GM15510 (cell line): ENCODE results near the gene ALKBH6.

Source experiments
- POLR2A ChIP-seq: IDR thresholded peaks from 3 replicates; pipeline ENCODE4 v1.6.1; 2011; ENCODE audit warnings: borderline replicate concordance; ENCODE audit not compliant: insufficient read length; ENCODE audit errors: extremely low read depth

The ALKBH6 gene

DNA sequence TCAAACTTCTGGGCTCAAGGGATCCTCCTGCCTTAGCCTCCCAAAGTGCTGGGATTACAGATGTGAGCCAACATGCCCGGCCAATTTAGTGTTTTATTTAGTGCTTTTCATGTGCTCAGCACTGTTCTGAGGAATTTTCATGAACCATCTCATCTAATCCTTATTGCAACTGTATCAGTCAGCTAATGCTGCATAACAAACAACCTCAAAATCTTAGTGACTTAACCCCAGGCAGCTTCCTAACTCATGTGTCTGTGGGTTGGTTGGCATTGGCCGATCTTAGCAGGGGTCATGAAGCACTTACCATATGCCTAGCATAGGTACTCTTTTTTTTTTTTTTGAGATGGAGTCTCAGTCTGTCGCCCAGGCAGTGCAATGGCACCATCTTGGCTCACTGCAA, 25.2 kb downstream of the ALKBH6 start:
- no peak for TF ChIP-seq POLR2A

DNA sequence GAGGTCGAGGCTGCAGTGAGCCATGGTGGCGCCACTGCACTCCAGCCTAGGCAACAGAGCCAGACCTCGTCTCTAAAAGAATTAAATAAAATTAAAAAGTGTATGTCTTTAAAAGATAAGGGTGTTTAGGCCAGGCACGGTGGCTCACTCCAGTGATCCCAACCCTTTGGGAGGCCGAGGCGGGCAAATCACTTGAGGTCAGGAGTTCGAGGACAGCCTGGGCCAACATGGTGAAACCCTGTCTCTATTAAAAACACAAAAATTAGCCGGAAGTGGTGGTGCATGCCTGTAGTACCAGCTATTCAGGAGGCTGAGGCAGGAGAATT, 26.5 kb downstream of the ALKBH6 start:
- TF ChIP-seq POLR2A: no peak

GRCh38 chr19:35986664-35987570, 27.1 kb downstream of the ALKBH6 start:
- TF ChIP-seq POLR2A: no peak

DNA sequence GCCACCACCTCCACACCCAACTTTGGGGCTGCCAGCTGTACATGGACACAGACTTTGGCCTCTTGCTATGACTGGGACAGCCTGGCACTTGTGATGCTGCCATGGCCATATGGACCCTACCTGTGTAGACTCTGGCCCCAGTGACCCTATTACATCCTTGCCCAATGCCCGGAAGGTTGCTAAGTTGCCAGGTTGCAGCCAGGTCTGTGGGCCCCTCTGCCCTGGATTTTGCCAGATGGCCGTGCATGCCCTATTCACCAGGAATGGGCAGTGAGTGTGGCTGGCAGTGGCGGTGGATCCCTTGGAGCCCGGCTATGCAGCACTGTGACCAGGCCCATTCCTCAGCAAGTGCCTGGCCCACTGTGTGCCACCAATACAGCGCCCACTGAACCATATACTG, 27.9 kb downstream of the ALKBH6 start:
- no peak for TF ChIP-seq POLR2A

DNA sequence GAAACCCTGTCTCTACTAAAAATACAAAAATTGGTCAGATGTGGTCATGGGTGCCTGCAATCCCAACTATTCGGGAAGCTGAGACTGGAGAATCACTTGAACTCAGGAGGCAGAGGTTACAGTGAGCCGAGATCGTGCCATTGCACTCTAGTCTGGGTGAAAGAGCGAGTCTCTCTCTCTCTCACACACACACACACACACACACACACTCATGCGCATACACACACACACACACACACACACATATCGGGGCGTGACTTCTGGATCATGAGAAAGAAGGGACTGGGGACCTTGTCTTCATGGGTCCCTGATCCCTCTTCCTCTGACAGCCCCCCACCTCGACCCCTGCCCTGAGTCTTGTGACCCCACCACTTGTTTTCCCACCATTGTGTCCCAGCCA, 30.8 kb downstream of the ALKBH6 start:
- no peak for TF ChIP-seq POLR2A

GRCh38 chr19:35978832-35979365, 35.1 kb downstream of the ALKBH6 start:
- no peak for TF ChIP-seq POLR2A

GRCh38 chr19:35978271-35978670, 35.7 kb downstream of the ALKBH6 start:
- TF ChIP-seq POLR2A: no peak

DNA sequence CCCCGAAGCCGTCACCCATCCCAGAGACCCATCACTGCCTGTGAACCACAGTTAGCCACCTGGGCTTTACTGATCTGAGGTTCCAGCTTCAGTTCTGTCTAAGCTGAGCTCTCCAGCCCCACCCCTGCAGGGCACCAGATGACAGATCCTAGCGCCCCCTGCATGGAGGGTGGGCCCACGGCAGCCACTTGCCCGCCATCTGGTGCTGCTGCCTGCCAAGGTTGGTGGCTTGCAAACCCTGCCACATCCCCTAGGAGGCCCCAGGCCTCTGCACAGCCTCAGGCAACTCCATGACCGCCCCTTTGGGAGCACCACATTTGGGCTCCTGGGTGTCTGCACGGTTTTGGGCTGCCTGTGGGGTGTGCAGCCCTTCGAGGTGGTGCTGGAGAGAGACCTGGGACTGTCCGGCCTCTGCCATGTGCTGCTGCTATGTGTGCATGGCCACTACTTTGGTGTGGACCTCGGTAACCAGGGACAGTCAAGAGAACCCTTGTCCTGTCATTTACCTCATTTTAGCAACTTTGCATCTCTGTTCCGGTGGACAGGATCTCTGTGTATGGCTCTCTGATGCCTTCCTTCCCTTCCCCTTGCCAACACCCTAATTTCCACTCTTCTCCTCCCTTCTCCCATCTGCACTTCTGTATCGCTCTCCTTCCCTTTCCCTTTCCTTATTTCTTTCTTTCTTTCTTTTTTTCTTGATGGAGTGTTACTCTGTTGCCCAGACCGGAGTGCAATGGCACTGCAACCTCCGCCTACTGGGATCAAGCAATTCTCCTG, 36.4 kb downstream of the ALKBH6 start:
- no peak for TF ChIP-seq POLR2A

DNA sequence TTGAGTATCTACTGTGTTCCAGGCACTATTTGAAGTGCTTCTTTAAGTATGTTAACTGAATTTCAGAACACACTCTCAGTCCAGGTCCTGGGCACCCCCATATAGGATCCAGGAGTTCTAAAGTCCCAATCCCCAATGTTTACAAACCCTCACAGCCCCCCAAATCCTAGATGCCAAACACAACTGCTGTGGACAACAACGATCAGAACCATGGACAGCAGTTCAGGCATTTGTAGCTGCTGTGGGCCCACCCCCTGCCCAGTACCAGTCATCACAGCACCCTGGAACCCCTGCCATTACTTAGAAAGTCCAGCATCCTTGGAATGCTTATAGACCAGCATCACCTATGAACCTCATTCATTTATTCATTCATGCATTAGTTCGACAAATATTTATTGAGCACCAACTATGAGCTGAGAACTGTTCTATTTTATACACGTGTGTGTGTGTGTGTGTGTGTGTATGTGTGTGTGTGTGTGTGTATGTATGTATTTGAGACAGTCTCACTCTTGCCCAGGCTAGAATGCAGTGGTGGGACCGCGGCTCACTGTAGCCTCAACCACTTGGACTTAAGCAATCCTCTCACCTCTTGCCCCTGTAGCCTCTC, 38.3 kb downstream of the ALKBH6 start:
- TF ChIP-seq POLR2A: no peak

DNA sequence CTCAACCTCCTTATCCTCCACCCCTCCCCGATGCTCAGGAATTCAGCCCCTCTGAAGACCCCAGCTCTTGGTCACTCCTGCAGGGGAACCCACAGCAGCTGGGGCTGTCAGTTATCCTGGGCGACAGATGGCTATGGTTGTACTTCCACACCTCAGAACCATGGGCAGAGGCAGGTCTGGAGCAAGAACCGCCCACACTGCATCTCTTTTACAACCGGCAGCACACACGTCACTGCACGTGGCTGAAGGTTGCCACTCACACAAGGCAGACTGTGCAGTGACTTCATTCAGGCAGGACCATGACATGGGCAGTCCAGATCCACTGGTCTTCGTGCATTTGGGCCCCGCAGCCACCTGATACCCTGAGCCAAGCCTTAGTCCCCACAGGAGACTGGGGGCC, 40.5 kb downstream of the ALKBH6 start:
- no peak for TF ChIP-seq POLR2A

DNA sequence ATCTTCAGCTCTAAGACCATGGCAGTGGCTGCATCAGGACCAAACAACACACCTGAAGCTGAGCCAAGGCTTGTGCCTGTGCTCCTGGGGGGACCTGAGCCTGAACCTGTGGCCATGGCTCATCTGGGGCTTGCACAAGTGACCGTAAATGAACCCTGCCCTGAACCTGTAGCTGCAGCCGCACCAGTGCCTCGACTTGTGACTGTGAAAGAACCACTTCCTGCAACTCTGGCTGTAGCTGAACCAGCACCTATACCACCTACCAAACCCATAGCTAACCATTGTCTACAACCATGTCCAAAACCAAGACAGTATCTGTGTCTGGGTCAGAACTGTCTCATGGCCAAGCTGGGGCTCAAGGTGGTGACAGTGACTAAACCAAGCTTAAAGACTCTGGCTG, 47.2 kb downstream of the ALKBH6 start:
- TF ChIP-seq POLR2A: no peak

DNA sequence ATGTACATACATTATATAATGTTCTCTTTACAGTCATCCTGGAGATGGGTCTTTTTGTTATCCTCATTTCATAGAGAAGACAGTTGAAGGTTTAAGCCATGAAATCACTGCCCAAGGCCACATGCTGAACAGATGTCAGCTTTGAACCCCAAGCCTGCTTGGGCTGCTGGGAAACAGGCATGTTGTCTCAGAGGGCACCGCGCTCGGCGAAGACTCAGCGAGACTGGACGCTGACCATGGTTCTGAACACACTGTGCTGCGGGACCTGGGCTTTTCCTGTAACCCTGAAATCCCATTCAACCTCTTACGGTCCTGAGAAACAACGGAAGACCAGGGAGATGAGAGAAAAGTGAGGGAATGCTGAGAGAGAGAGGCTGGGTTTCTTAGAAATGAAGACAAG, 50.5 kb downstream of the ALKBH6 start:
- TF ChIP-seq POLR2A: no peak

DNA sequence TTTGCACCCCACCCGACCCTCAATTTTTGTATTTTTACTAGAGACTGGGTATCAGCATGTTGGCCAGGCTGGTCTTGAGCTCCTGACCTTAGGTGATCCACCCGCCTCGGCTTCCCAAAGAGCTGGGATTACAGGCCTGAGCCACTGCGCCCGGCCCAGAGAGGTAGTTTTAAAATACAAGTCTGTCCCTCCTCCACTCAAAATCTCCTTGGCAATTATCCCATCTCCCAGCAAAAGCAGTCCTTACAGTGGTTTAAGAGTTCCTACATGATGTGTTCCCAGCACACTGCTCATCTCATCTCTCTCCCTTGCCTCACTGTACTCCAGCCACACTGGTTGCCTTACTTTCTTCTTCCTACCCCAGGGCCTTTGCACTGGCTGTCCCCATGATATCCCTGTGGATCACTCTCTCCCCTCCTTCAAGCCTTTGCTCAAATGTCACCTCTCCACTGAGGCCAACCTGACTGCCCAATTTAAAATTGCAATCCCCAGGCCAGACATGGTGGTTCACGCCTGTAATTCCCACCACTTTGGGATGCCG, 53.5 kb downstream of the ALKBH6 start:
- TF ChIP-seq POLR2A: no peak

DNA sequence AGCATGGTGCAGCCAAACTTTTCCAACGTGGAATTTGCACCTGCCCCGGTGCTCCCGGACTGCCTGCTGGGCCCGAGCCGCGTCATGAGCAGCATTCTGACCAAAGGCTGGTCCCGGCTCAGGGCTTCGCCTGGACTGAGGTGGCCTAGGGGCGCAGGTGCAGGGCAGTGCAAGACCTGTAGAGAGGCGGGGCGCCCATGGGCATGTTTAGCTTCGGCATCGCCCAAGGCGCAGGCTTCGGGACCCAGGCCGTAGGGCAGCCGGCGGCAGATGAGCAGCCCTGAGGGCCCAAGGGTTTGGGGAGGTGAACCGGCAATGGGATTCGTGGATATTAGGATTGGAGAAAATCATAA, 54.1 kb downstream of the ALKBH6 start:
- no peak for TF ChIP-seq POLR2A
